Pancreas (tissue), 10 donors: Measurements from ENCODE around the gene ZNF710. TPM values are rescaled to one million over a fixed set of nuclear protein-coding genes. Genes with fewer than 3 reads are reported as not detected.
A peak's percentile ranks its signal among the peaks of the same experiment; 100 is the strongest.

ENCODE experiments used
- ATAC-seq, 4 donors: fragments of 200-7000 bp; cut with Tn5 transposase; one replicate each; pipeline versions ENCODE4 v1.8.0 to v1.9.1; 2020; ENCODE audit warnings: mild to moderate bottlenecking in 4 of 4, moderate library complexity in 4 of 4
- DNase-seq, 6 donors: peaks; one replicate each; pipeline ENCODE4 v3.0.0-alpha.2; 2020
- FAIRE-seq: peaks from 2 replicates; lab custom pipeline; 2012; peaks lifted over from hg19 to GRCh38; lab: Jason Lieb, UNC
- H3K27ac ChIP-seq, 4 donors: fragments of 200-600 bp; sonication (generic); 1 replicate in 3 of 4; 2 replicates in 1 of 4; pipeline versions ENCODE4 v1.5.0 to v1.8.0; 2020
- H3K27me3 ChIP-seq, 4 donors: fragments of 200-600 bp; one replicate each; pipeline ENCODE4 v1.8.0; 2021
- H3K36me3 ChIP-seq, 3 donors: fragments of 200-600 bp; sonication (generic) in 1 of 3; one replicate each; pipeline versions ENCODE4 v1.5.0 to v1.8.0; 2020 to 2021
- H3K4me1 ChIP-seq, 3 donors: fragments of 200-600 bp; one replicate each; pipeline ENCODE4 v1.8.0; 2021
- H3K4me3 ChIP-seq, 4 donors: fragments of 200-600 bp; sonication (generic) in 2 of 4; one replicate each; pipeline versions ENCODE4 v1.5.0 to v1.8.0; 2020 to 2021
- H3K9me3 ChIP-seq, 4 donors: fragments of 200-600 bp; one replicate each; pipeline ENCODE4 v1.8.0; 2021
- CTCF ChIP-seq, 4 donors: fragments of 200-600 bp; sonication (generic) in 3 of 4; IDR thresholded peaks; one replicate each; pipeline versions ENCODE4 v1.5.0 to v1.8.0; 2021; ENCODE audit warnings: antibody characterized with exemption in 4 of 4
- WGBS, 2 donors: extraction: QIAGEN DNeasy Blood & Tissue Kit; methylation state at CpG; one replicate each; pipeline ENCODE4 v1.1.7; 2013; 5-methylcytosine and 5-hydroxymethylcytosine counted together
- intact Hi-C, 3 donors: fragments of 100-400 bp; cut with DNase I; formaldehyde crosslinking; loops; one replicate each; pipeline versions ENCODE4 v1.11.1 to v1.14.2; 2022
- polyA plus RNA-seq, 2 donors: library from polyadenylated mRNA; stranded (reverse); fragments of 200-250 nt; gene quantifications; one replicate each; pipeline ENCODE4 v1.2.3, GENCODE V29; 2013
- total RNA-seq, 6 donors: library from RNA; stranded (reverse); fragmentation: NEBNext Ultra II Directional in 4 of 6; extraction: Animal tissue kit (Norgen Biotek cat#: 25700) in 4 of 6; gene quantifications; one replicate each; pipeline versions ENCODE4 v1.2.1 to v1.2.4, GENCODE V29; 2021 to 2023
- donor health status: healthy with polysubstance abuse.
- donor health status: DM: no; HTN: no; CAD: no; lungs with moderate emphysema.
- donor health status: DM: no; HTN: no; CAD: no.
- donor health status: control.
- donor health status: control.
- donor health status: Bipolar disorder and iron deficiency.
- donor health status: DM: yes; HTN: yes; CAD: no.
- donor health status: DM: no; HTN: no; CAD: no.
- donor health status: DM: no; HTN: no; CAD: no.
- donor health status: DM: yes; HTN: yes; CAD: no.

ZNF710 gene
- total and polyA plus RNA-seq, 8 donors: 31.9 to 298 (median 37.8) TPM

GRCh38 chr15:90022345-90022744 is 21.2 kb downstream of the ZNF710 start:
- no peaks in the 10 kb centered on the region for H3K9me3 ChIP-seq
- no peak for FAIRE-seq
- H3K36me3 ChIP-seq: no peaks in the 10 kb centered on the region
- H3K27me3 ChIP-seq: no peaks in the 10 kb centered on the region
- intact Hi-C loops: no loop called here
- H3K4me1 ChIP-seq: peaks cover 17 to 27% (median 19%) of the 10 kb centered on the region in 3 donors
- 89 to 92% methylated on average over 6 of the region's 6 CpGs for WGBS, 2 donors
- TF ChIP-seq CTCF (IDR thresholded peaks at IDR 0.05): no peak
- H3K4me3 ChIP-seq: no peak overlapping the region
- H3K27ac ChIP-seq: no peak overlapping the region
- peak in 2 of 6 donors; percentile 2 to 15 for DNase-seq
- no peak for ATAC-seq

DNA sequence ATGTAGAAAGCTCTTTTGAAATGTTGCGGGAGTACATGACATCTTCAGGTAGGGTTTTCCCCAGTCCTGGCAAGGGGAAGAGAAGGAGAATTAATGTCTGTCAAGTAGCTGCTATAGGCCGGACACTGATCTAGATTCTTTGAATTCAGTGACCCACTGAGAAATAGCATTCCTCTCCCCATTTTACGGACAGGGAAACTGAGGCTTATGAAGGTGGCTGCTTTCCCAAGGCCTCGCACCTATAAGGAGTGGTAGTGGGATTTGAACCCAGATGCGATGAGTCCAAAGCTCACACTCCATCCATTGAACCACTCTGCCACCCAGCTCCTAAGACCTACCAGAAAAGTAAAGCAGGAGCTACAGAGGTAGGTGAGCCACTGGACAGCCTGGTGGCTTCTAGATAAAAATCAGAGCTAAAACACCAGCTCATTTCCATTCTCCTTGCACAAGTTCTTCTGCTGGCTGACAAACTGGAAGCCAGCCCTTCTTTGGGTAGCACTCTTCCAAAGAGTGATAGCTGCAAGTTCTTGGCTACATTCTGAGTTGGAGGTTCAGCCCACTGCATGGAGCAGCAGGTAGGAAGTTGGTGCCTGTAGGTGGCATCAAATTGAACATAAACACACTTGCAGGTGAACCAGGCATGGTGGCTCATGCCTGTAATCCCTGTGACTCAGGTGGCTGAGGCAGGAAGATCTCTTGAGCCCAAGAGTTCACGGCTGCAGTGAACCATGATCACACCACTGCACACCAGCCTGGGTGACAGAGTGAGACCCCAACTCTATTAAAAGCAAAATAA is 22.0 kb downstream of the ZNF710 start:
- intact Hi-C loops: no loop called here
- Histone ChIP-seq H3K4me3 (no peak overlapping the region), H3K27ac (no peak overlapping the region), H3K27me3 (no peaks in the 10 kb centered on the region), H3K36me3 (no peaks in the 10 kb centered on the region), H3K4me1 (peaks cover 17 to 31% (median 19%) of the 10 kb centered on the region in 3 donors), H3K9me3 (no peaks in the 10 kb centered on the region)
- 78 to 86% methylated on average over 6 of the region's 6 CpGs for WGBS, 2 donors
- FAIRE-seq (no peak), ATAC-seq (peak in 2 of 4 donors; percentile 5 to 16), DNase-seq (peak in 2 of 6 donors; percentile 1 to 9)
- TF ChIP-seq CTCF (IDR thresholded peaks at IDR 0.05): no peak

- 95 to 96% methylated on average over 4 of the region's 4 CpGs for WGBS, 2 donors
- intact Hi-C loops: no loop called here
- H3K27ac ChIP-seq: peak overlapping the region in 1 of 4 donors; percentile 44
- no peaks in the 10 kb centered on the region for H3K27me3 ChIP-seq
- FAIRE-seq: no peak
- H3K9me3 ChIP-seq: no peaks in the 10 kb centered on the region
- peak in 1 of 6 donors; percentile 2 for DNase-seq
- no peak overlapping the region for H3K4me3 ChIP-seq
- no peaks in the 10 kb centered on the region for H3K36me3 ChIP-seq
- H3K4me1 ChIP-seq: peaks cover 24 to 40% (median 29%) of the 10 kb centered on the region in 3 donors
- TF ChIP-seq CTCF (IDR thresholded peaks at IDR 0.05): no peak
- ATAC-seq: no peak
Measured at GRCh38 chr15:90024406-90024805, 23.3 kb downstream of the ZNF710 start.

DNA sequence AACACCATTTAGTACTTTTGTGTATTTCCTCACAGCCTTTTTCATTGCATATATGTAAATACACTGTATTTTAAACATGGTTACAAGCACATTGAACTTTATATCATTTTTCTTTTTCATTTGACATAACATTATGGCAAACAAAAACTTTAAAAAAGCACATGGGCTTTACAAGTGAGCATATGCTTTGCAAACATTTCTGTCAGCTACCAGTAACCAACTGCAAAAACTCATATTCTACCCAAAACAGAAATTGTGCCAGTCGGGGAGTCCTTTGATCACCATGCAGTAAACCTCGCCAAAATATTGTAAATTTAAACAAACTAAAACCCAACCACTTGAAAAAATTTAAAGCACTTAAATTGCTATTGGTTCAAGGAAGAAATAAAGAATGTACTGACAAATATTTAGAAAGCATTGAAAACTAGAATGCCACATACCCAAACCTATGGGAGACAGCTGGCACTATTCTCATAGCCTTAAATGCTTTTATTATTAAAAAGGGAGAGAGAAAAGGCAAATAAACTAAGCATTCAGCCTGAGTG is 24.4 kb downstream of the ZNF710 start:
- Histone ChIP-seq H3K9me3 (no peaks in the 10 kb centered on the region), H3K36me3 (no peaks in the 10 kb centered on the region), H3K4me3 (no peak overlapping the region), H3K27ac (peak overlapping the region in 3 of 4 donors; percentile 40 to 56 (median 44)), H3K4me1 (peaks cover 24 to 48% (median 33%) of the 10 kb centered on the region in 3 donors), H3K27me3 (no peaks in the 10 kb centered on the region)
- no peak for DNase-seq
- ATAC-seq: peak in 1 of 4 donors; percentile 9
- intact Hi-C loops: no loop called here
- no peak for FAIRE-seq
- 22 to 25% methylated on average over 2 of the region's 2 CpGs for WGBS, 2 donors
- no peak for TF ChIP-seq CTCF (IDR thresholded peaks at IDR 0.05)
